GM13976 (cell line): ENCODE measurements around the gene NMD3.

Experiments used
- DNase-seq: peaks from one replicate; pipeline ENCODE4 v3.0.0; 2012; ENCODE audit warnings: low spot score
- in situ Hi-C: fragments of 300-500 bp; cut with MboI; formaldehyde crosslinking; loops from one replicate; pipeline ENCODE4 v1.12.0; 2022; ENCODE audit warnings: low sequenced_read_pairs, mixed read lengths, inconsistent platforms; ENCODE audit not compliant: unreplicated experiment
- TF ChIP-seq, protein P1 (sequence below): IDR thresholded peaks from 2 replicates; pipeline ENCODE4 v1.5.1; 2012; ENCODE audit warnings: borderline replicate concordance, mild to moderate bottlenecking; ENCODE audit not compliant: insufficient read depth; ENCODE audit errors: extremely low read depth, missing control alignments, control extremely low read depth

Gene NMD3

DNA sequence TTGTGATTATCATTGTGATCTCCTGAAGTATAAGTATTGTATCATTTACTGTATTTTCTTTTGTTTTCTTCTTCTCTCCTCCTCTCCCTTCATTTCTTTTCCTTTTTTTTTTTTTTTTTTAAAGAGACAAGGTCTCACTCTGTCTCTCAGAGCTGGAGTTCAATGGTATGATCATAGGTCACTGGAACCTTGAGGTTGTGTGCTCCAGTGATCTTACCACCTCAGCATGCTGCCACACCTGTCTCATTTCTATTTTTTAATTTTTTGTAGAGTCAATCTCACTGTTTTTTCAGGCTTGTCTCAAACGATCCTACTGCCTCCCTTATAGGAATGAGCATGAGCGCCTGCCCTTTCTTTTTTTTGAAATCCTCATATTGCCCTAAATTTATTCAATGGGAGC lies 23.4 kb downstream of the NMD3 start:
- TF ChIP-seq, protein P1, sequence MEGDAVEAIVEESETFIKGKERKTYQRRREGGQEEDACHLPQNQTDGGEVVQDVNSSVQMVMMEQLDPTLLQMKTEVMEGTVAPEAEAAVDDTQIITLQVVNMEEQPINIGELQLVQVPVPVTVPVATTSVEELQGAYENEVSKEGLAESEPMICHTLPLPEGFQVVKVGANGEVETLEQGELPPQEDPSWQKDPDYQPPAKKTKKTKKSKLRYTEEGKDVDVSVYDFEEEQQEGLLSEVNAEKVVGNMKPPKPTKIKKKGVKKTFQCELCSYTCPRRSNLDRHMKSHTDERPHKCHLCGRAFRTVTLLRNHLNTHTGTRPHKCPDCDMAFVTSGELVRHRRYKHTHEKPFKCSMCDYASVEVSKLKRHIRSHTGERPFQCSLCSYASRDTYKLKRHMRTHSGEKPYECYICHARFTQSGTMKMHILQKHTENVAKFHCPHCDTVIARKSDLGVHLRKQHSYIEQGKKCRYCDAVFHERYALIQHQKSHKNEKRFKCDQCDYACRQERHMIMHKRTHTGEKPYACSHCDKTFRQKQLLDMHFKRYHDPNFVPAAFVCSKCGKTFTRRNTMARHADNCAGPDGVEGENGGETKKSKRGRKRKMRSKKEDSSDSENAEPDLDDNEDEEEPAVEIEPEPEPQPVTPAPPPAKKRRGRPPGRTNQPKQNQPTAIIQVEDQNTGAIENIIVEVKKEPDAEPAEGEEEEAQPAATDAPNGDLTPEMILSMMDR = no peak
- no peak for DNase-seq
- in situ Hi-C loops = no loop called here

DNA sequence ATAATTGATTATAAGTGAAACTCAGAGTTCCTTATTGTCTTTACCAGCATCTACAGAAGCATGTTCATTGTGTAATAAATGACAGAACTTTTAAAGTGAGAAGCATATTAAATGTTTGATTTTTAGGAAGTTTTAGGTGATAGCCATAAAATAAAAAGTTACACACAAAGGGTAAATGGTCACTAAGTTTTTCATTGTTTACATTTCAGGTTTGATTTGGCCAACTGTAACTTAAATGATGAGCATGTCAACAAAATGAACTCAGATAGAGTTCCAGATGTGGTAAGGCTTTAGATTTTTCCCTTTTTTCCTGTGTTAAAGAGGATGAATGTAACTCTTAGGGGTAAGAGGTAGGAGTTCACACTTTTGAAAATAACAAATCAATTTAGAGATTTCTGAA lies 25.9 kb downstream of the NMD3 start:
- in situ Hi-C loops = no loop called here
- TF ChIP-seq, protein P1 = no peak
- no peak for DNase-seq

DNA sequence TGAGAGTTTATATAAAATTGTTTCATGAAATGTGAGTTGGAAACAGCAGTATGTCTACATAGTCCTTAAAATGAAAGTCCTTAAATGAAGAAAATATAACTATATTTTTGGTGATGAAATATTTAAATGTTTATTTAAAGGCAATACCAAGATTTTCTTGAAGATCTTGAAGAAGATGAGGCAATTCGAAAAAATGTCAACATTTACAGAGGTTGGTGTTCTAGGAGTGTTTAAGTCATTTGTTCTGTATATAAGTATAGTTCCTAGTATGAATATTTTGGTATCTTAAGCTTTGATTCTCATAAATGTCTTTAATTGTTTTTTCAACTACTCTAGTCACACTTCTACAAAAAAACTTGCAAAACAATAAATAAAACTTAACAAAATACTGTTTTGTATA lies 29.0 kb downstream of the NMD3 start:
- no peak for DNase-seq
- TF ChIP-seq, protein P1 = no peak
- in situ Hi-C loops = no loop called here

DNA sequence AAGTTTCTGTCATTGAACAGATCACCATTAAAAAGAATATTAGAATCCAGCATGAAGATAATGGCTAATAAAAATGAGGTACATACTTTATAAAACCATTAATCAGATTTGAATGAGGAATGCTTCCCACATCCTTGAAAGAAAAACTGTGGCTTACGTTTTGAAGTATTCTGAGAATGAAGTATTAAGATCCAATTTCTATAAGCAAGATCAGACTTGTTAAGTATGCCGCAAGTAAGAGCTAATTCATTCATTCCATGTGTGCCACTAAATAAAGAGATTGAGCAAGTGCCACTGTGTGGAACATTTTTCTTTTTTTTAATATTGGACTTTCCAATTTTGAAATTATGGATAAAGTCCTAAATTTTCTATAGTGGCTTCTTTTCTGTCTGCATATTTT lies 30.6 kb downstream of the NMD3 start:
- TF ChIP-seq, protein P1 = no peak
- in situ Hi-C loops = no loop called here

DNA sequence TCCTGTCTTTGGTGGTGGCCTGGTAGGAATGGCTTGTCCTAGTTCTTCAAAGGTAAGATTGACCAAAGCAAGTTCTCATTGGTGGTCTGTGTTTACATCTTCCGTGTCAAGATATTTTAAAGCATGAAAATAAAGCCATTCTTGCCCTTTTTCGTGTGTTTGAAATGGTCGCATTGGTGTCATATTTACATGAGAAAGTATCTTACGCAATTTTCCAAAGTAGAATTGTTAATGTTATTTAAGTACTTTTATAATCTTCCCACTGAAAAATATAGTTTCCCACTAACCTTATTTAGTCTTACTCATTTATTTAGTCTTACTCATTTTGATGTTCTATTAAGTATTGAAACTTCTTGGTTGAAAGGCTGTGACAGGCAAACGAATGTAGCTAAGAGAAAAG lies 31.0 kb downstream of the NMD3 start:
- in situ Hi-C loops = no loop called here
- TF ChIP-seq, protein P1 = no peak
- DNase-seq = no peak

More for the DNA sequence above, 30.6 kb downstream of the NMD3 start:
- no peak for DNase-seq

DNA sequence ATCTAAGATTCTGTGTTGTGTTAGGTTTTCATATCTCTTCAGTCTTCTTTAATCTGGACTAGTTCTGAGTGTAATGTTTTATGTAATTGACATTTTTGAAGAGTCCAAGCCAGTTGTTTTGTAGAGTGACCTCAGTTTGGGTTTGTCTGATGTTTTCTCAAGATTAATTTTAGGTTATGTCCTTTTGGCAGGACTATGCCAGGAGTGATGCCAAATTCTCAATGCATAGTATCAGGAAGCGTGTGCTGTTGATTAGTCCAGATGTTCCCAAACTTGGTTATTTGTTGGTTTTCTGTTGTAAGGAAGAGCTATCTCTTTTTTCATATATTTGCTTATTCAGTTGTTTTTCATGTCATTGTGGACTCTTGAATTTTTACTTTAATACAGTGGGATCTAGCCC lies 32.6 kb downstream of the NMD3 start:
- in situ Hi-C loops = no loop called here

More for the DNA sequence above, 32.6 kb downstream of the NMD3 start:
- TF ChIP-seq, protein P1 = no peak
- no peak for DNase-seq
